ENCODE measurements around the gene CACNA1E.

CACNA1E gene

DNA sequence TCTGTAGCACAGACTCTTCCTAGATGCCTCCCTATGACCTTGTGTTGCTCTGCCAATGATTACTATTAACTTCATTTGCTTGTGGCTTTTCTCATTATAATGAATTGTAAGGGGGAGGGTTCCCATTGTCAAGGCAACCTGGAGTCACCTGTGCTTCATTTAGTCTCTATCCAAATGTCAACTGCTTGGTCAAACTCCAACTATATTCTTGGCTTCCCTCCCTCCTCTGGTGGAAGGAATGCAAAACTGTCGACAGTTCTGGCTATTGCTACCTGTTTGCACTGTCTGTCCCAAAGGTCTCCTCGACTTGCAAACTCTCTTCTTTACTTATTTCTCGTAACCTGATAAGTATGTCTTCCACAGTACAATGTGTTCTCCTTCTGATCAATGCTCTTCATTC is 100.3 kb downstream of the CACNA1E start:
- no peak for DNase-seq (ENCODE audit: low read depth)

GRCh38 chr1:181587870-181588438 is 104.6 kb downstream of the CACNA1E start:
- no peak for DNase-seq (ENCODE audit: low read depth)

DNA sequence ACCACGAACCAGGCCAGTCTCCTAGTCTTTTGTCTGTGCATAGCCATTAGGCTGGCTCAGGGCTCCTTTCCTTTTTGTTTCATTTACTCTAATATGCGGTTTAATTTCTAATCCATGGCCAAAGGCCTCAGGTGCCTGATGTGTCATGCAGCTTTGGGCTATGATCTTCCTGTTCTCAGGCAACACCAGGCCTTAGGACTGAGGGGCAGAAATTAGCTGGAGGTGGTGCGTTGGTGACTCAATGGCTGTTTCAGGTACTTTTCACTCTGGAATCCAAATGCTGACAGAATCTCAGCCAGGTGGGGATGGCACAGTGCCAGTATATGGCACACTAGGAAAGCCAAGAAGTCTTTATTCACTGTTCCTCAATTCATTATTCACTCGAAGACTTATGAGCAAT is 105.3 kb downstream of the CACNA1E start:
- no peak for DNase-seq (ENCODE audit: low read depth)

- DNase-seq (ENCODE audit: low read depth), result no peak
Observed at GRCh38 chr1:181592255-181592859, 109.0 kb downstream of the CACNA1E start.

DNA sequence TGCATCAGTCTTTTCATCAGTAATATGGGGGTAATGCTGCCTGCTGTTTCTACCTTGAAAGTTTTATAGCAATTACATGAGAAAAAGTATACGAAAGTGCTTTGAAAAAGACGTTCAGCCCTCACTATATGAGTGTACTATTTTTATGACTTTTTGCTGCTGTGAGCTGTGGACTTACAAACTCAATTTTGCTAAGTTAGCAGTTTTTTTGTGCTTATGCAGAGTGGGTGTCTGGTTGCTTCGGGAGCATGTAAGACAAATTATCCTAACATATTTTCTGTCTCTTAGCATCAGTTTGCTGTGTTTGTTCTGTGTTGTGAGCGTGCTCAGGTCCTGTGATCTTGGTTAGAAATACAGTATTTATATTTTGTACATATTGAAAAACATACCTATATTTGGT is 109.7 kb downstream of the CACNA1E start:
- DNase-seq (ENCODE audit: low read depth), result no peak

DNA sequence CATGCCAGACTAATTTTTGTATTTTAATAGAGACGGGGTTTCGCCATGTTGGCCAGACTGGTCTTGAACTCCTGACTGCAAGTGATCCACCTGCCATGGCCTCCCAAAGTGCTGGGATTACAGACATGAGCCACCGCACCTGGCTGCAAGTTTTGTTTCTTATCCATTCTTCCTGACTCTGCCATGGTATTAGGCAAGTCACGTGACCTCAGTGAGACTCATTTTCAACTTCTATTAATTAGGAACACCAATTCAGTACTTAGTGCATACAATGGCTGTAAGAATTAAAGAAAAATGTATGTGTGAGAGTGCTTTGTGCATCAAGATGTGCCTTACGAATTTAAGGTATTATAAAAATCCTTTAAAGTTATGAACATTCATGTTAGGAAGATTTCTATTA is 111.2 kb downstream of the CACNA1E start:
- DNase-seq (ENCODE audit: low read depth), result no peak

DNA sequence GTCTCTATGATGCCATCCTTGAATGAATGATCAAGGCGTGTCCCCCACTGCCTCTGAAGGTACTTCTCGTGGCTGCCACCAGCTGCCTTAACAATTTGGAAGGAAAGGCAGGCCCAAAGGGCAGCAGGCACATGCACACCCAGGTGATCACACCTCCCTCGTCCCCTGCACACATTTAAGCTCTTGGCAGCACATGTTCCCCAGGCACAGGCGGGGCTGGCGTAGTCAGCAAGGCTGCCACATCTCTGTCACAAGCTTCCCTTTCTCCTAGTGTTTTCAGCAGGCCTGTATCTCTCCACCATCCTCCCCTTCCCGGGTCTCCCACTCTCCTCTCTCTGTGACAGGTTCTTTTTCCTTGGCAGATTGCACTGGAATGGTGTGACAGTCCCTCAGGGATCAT is 111.9 kb downstream of the CACNA1E start:
- DNase-seq (ENCODE audit: low read depth), result no peak

DNA sequence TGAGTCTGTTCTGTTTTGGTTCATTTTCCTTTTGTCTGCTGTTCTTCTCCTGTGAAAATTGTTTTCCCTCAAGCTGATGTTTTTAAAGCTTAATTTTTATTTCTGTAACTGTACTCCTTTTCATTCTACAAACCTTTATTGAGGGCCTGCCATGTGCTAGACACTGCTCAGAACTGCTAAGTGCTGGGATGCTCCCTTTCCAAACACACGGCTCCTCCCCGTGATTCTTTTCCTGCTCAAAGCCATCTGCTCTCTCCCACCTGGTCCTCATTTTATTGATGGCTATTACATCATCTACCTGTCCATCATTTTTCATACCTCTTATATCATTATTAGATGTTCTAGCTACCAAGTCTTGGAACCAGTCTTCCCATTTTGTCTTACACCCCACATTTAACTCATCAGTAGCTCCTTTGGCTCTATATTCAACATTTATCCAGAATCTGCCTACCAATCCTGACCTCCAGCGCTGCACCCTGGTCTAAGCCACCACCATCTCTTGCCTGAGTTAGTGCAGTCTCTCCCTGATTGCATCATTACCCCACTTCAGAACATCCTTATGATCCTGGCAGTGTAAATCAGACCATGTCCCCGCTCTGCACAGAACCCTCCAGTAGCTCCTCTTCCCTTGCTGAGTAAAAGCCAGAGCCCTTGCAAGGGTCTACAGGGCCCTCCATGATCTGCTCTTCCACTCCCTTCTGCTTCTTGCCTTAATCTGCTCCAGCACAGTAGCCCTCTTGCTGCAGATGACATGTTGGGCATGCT is 118.1 kb downstream of the CACNA1E start:
- no peak for DNase-seq (ENCODE audit: low read depth)

DNA sequence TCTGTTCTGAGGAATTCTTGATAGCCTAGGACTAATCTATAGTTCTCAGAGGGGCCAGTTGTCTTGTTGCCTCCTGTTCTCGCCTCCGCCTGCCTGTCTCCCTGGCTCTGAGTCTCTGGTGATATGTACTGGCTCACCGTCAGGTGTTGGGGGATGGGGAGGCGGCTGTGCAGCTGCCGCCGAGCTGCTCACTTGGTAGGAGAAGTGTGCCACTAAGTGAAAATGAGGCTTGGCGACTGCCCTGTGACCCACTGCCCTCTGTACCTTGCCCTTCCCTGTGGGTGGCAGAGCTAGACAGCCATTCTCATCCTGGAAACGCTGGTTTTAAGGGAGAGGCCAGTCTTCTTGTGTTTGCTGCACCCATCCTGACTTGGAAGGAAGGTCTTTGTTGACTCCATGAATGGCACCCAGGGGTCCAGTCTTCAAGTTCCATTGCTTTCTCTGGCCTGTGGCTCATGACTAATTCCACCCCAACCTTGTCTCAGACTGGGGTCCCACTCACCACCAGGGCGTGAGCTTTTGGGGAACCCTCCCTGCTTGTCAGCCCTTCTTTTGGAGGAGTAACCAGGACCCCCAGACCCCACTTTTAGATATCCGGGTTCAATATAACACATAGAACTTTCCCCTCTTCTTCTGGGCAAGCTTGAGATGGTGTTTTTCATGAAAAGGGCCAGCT is 120.6 kb downstream of the CACNA1E start:
- DNase-seq (ENCODE audit: low read depth), result no peak

- no peak for DNase-seq (ENCODE audit: low read depth)
Observed at GRCh38 chr1:181604482-181605249, 121.3 kb downstream of the CACNA1E start.

- DNase-seq (ENCODE audit: low read depth), result no peak
Observed at GRCh38 chr1:181607524-181607923, 124.2 kb downstream of the CACNA1E start.

DNA sequence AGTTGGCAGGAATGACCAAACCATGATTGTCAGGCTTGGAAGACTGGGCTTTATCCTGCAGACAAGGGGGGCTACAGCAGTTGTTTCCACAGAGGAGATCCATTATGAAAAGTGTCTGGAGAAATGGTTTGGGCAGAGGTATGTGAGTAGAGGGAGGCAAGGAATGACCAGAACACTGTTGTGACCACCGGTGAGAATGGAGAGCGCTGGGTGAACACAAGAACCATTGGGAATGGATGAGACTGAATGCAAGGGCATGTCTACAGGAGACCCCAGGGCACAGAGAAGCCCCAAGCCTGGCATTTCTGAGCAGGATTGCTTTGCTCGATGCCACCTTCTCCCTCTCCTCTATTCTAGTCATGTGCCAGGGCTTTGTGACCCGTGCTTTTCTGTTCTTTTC is 125.1 kb downstream of the CACNA1E start:
- no peak for DNase-seq (ENCODE audit: low read depth)

DNA sequence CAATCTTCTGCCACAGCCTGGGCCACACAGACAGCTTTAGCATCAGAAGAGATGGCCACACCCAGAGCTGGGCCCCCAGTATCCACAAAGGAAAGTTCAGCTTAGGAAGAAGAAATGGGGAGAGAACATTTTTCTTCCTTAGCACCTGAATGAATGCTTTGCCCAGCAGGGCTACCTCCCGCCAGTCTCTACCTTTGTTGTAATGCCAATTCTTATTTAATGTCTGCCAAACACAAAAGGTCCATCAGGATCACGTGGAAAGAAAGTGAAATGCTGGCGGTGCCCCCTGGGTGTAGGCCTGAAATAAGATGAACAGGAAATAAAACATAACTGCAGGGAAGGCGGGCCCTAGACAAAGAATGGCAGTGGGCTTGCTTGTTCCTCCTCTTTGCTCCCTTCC is 125.6 kb downstream of the CACNA1E start:
- DNase-seq (ENCODE audit: low read depth), result no peak

DNA sequence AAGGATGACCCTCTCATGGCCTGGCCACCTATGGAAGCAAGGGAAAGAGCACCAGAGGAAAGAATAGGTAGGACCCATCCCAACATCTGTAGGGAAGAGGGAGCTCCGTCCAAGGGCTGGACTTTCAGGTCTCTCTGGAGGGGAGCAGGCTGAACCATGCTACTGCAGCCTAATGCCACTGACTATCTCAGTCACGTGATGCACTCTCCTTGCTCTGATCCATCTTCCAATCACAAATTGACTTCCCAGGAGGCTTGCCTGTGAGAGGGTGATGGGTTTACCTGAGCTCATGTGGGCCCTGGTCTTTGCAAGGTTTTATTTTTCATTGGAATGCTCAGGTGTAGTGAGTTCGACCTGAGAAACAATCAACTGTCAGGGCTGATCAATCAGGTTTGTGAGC is 128.8 kb downstream of the CACNA1E start:
- DNase-seq (ENCODE audit: low read depth), result no peak

DNA sequence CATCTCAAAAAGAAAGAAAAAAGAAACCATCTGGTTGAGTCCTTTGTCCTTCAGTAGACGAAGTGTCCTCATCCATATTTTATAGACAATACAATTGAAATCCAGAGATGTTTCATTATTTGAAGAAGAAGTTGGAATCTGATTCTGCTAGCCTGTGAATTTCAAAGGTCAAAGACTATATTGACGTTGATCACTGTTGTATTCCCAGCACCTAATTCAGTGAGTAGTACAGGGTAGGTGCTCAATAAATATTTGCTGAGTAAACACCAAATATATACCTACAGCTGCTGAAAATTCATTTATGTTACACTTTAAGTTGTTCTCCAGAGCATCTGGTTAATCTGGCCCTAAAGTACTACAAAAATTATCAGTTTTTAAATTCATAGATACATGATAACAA is 135.2 kb downstream of the CACNA1E start:
- no peak for DNase-seq (ENCODE audit: low read depth)

- no peak for DNase-seq (ENCODE audit: low read depth)
Observed at GRCh38 chr1:181620183-181620582, 136.9 kb downstream of the CACNA1E start.

DNA sequence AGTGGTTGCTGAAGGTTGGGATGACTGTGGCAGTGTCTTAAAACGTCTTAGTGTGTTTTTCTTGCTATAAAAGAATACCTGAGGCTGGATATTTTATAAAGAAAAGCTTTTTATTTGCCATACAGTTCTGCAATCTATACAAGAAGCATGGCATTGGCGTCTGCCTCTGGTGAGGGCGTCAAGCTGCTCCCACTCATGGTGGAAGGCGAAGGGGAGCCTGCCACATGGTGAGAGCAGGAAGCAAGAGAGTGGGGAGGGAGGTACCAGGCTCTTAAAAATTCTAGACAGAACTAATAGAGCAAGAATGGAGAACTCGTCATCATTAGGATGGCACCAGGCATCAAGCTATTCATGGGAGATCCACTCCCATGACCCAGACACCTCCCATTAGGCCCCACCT is 140.5 kb downstream of the CACNA1E start:
- DNase-seq (ENCODE audit: low read depth), result no peak

DNA sequence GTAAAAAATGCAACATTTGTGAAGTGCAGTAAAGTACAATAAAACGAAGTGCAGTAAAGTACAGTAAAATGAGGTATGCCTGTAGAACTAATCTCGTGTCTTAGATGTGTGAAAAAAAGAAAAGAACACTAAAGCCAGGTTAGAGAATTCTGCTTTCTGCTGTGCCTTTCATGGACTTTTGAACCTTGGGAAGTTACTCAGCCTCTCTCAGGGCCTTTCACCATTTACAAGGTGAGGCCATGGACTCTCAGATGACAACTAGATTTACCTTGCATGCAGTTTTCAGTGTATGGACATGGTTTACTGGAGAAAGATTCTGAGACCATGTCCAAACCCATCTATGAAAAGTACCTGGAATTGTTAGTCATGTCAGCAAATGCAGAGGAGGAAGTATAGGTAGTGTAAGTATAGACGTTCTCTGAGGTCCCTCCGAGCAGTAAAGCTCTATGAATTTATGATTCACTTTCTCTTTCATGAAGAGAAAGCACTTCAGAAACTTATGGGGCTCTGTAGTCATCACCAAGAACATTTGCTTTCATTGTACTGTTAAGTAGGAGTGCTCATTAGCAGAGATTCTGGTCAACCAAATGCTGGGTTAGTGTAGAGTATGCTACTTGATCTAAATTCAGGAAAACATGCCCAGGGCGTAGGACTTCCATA is 143.1 kb downstream of the CACNA1E start:
- DNase-seq (ENCODE audit: low read depth), result no peak

GRCh38 chr1:181630398-181630797 is 147.1 kb downstream of the CACNA1E start:
- no peak for DNase-seq (ENCODE audit: low read depth)

DNA sequence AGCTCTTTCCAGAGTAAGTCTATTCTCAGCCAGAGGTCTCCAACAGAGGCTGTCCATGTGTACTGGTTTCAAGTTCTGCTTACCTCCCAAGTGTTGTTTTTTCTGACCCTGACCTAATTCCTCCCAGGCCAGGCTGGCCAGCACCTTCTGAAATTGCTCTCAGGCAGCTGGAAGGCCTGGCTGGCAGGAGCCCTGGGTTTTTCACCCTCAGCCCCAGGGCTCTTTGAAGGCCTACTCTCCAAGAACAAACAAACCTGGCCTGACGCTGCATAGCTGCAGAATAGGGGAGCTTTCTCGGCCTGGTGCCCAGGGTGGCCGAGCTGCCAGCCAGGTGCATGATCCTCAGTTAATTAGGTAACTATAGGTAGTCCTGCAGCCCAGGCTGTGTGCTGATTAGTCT is 147.5 kb downstream of the CACNA1E start:
- no peak for DNase-seq (ENCODE audit: low read depth)

DNA sequence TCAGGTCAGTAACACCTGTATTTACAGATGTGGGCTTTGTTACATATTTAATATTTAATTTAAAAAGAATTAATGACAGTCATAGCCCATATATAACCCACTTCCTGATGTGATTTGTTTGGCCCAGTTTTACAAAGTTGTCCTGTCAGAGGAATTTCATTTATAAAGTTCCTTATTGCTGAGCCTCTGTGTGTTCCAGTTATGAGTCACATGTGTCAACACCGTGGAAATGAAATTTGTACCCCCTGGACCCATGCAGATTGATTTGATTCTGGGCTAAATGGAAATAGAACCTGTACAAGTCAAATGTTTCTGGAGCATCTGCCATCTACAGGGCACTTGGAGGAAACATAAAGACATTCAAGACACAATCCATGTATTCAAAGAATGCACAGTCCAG is 149.2 kb downstream of the CACNA1E start:
- no peak for DNase-seq (ENCODE audit: low read depth)

DNA sequence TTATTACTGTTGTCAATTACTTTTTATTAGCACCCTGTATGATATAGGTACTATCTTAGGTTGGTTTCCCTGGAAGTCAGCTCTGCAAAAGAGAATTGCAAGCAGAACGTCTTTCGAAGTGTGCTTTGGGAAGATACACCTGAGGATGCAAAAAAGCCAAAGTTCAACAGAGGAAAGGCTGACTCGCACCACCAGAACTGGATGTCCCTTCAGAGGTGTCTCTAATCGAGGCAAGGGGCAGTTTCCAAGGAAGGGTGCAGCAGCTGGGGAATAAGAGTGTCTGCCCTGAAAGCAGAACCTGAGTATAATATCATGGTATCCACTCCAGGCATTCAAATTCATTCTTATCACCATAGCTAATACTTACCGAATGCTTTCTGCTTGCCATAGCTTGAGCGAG is 149.6 kb downstream of the CACNA1E start:
- DNase-seq (ENCODE audit: low read depth), result no peak

All from stromal cell of bone marrow (primary cell).